H4 (cell line): ENCODE data around the gene RTP5. TPM values are rescaled to one million over a fixed set of nuclear protein-coding genes. Genes with fewer than 3 reads are reported as not detected.
"Not testable (repeated sequence)": the region's sequence is repeated elsewhere in the genome, so short reads cannot be mapped to it uniquely, and the experiment has no call there.

Source experiments
- DNase-seq: peaks from one replicate; pipeline ENCODE4 v3.0.0-alpha.2; 2015; ENCODE audit warnings: low spot score
- total RNA-seq: library from RNA; depleted of rRNA; stranded (reverse); fragments of >200 nt; shearing (Covaris generic); gene quantifications from 2 replicates; pipeline ENCODE4 v1.2.3, GENCODE V29; 2014

The RTP5 gene
- total RNA-seq, 1 experiment from 2014 or later, result not detected

DNA sequence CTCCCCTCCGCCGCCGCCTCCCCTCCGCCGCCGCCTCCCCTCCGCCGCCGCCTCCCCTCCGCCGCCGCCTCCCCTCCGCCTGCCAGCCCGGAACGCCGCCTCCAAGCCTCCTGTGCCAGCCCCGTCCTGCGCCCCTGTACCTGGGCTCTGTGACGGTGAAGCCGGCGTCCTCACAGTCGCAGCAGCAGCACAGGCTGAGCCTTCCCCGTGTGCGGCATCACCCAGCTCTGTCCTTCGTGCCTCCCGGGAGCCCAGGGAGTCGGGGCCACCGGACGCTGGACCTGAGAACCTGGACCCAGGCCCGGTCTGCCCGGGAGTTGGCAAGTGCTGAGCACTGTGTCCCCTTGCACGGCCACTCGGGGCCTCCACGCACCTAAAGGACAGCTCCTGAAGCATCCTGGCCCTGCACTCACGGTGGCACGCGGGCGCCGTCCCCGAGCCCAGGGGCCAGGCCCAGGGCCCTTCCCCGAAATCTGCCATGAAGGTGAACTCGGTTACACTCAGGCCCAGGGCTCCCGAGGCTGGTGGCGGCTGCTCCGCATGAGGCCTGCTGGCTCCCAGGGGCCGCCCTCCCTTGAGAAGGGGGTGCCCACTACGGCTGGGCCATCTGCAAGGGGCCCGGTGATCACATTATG is 32.9 kb downstream of the RTP5 start:
- no peak for DNase-seq

DNA sequence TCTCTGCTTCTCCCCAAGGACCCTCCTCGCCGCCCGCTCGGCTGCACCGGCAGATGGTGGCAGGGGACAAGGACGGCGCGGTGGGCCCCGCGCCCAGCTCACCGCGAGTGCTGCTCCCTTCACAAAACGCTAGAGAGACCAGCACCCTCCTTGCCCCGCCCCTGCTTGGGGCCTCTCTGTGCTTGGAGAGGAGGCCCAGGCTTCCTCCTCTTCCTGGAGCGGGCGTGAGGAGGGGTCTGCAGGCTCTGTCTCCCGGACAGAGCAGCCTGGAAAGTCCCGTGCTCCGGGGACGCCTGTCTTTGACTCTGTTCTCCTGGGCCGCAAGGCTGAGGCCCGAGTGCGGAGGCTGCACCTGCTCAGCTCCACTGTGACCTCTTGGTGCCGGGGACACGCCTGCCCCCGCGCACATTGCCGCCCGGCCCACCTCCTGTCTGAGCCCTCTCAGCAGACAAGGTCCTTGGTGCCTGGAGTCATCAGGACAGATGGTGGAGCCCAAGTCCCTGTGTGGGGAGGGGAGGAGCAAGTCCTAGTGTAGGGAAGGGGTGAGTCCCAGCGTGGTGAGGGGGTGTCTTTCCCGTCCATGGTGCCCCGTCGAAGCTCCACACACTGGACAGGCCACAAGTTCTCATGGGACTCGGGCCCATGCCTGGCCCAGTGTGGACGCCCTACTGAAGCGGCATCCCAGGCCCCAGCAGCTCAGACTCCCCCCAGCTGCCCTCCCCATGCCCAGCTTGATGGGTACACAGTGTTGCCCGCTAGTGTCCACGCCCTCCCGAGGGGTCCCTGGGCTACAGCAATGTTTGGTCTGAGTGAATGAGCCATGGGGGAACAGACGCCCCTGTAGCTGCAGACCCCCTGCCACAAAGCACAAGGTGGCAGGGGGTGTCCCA is 33.8 kb downstream of the RTP5 start:
- no peak for DNase-seq

DNA sequence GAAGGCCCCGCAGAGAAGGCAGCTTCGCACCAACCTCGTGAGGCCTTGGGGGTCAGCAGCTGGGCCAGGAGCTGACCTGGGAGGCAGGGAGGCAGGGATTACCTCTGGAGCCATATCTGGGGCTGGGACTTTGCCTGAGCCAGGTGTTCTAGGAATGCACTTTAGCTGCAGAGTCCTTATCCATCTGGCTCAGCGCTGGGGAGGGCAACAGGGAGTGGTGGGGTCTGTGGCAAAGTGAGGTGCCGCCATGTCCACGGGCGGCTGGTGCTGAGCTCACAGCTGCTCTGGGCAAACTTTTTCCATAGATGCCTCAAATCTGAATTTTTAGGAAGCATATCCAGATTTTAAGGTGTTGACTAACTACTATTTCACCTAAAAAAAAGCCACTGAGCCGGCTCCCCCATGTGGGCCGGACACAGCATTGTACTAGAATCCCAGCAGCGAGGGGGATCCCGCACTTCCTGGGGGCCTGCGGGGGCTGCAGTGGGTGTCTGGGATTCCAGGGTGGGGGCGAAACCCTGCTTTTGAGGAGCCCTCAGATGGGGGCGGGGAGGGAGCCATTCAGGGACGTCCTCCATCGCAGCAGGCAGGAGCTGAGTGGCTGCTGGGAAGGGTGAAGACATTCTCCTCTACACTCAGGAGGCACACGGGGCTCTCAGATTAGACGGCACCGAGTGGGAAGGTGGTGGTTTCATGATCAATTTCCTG is 34.6 kb downstream of the RTP5 start:
- DNase-seq, result no peak

DNA sequence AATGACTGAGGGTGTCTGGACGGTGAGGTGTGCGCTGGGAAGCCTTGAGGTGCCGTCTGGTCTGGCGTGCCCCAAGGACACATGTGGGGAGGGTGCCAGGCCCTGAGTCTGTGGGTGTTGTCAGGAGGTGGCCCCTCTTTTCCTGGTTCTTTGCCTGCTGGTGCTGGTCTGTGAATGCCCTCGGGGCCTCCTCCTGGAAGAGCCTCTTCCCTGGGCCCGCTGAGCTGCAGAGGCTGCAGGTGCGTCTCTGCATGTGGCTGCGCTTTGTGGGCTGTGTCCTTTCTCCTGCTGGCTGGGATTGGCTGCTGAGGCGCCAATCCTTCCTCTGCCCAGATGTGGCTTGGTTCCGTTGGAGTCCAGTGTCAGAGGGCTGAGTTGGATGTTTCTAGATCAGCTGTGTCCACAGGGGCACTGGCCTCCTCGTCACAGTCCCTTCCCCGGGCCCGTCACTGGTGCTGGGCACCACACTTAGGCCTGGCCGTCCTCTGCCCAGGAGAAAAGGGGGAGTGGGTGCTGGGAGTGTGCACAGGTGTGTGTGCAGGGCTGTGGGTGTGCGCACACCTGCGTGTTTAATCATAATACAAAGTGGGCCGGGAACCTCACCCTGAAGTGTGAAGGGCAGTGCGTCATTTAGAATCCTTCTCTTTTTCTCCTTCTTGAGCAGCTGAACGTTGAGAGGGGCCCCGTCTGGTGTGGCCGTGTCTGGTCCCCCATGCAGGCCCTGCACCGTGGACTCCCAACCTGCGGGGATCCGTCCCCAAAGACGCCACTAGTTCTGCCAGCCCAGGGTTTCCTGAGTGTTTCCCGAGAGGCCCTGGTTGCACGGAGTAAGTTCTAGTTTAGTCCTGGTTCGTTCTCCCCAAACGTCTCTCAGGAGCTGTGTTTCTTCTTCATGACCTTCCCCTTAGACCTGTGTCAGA is 35.5 kb downstream of the RTP5 start:
- no peak for DNase-seq

DNA sequence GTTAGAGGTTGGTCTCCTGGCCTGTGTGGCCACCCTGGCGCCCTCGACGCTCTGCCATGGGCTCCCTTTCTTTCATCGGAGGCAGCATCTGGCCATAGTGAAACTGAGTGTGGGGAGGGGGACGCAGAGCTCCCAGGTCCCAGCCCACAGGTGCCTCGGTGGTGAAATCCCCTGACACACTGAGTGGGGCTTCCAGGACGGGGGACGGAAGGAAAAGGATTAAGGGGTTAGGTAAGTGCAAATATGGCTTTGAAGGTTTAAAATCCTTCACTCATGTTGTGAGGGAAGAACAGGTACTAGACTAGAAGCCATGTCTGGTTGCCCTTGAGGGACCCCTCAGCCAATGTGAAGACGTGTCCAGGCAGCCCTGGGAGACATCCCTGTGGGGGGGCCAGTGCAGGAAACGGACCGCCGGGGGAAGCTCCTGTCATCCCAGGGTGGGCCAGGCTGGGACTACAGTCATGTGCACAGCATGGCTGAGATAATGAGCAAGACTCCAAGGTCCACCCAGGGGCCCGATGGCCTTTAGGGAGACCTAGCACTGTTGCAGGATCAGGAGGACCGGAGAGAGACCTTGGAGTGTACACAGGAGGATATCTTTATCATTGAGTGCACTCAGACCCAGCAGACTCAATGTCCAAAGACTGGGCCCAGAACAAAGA is 36.3 kb downstream of the RTP5 start:
- no peak for DNase-seq

DNA sequence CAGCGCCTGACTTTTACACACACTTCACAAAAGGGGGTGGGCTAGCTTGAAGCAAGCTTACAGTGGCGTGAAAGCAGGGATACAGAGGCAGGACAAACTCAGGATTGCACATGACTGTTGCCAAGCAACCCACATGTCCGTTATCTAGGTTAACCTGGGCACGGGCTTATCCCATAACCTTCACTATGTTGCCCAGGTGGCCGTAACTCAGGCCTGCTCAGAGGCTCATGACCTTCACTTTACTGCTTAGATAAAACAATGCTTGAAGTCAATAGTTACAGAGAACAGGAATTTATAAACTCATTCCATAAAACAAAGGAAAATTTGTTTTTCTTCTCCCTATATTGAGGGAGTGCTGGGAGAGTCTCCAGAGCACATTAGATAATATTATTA is 36.8 kb downstream of the RTP5 start:
- DNase-seq, result not testable (repeated sequence)

DNA sequence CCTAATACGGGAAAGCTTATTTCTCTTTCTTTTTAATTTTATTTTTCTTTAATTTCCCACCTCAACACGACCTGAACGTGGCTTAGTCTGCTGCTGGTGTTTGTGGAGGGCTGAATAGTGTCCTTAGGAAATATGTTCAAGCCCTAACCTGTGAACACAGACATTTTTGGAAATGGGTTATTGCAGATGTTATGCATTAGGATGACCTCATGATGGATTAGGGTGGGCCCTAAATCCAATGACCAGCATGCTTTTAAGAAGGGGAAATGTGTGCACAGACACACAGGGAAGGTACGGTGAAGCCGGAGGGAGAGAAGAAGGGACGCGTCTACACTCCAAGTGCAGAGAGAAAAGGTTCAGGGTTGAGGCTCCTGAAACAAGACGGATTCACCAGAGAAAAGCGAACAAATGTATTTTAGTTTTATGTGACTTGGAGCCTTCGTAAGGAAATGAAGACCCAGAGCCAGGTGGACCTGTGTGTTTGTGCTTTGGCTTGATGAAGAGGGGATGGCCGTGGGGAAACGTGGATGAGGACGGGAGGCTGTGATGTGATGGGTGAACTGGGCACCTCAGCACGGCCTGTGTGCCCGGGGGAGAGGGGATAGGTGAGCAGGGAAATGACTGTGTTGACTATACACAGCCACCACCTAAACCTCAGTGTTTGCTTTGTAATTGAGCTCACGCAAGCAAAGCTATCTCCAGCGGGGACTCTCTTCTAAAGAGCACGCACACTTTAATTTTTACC is 37.5 kb downstream of the RTP5 start:
- no peak for DNase-seq

DNA sequence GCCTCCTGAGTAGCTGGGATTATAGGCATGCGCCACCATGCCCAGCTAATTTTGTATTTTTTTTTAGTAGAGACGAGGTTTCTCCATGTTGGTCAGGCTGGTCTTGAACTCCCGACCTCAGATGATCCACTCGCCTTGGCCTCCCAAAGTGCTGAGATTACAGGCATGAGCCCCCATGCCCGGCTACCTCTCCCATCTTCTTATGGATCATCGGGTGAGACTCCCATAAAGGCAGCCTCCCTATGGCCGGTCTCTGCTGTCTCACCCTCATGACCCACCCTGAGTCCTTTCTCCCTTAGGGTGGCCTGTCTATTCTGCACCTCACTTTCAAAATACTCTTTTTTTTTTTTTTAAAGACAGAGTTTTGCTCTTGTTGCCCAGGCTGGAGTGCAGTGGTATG is 38.3 kb downstream of the RTP5 start:
- DNase-seq, result not testable (repeated sequence)

DNA sequence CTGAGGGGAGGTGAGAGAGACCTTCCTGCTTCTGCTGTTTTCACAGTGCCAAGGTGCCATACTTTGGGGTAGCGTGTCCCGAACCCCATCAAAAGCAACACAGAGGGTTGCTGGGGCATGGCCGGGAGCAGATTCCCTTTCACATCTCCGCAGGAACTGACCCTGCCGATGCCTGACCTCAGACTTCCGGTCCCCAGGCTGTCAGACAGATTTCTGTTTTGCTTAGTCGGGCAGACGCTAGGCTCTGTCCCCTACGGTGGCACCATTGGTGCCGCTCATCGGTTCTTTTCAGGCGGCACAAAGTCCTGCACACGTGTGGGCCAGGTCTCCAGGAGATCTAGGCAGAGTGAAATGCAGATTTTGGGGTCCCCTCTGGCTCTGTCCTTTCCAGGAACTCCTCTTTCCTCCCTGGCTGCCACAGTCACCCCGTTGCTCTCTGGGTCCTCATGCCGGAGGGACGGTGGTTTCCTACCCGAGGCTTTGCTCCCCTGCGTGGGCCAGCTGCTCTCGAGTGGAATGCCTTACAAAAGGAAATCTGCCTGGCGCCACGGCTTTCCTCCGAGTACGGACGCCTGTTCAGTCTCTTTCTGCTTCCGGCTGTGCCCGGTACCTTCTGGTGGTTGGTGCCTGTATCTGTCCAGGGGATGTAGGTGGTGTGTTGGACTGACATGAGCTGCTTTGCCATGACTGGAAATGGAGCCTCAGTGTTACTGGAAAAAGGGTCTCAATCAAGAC is 39.3 kb downstream of the RTP5 start:
- no peak for DNase-seq

DNA sequence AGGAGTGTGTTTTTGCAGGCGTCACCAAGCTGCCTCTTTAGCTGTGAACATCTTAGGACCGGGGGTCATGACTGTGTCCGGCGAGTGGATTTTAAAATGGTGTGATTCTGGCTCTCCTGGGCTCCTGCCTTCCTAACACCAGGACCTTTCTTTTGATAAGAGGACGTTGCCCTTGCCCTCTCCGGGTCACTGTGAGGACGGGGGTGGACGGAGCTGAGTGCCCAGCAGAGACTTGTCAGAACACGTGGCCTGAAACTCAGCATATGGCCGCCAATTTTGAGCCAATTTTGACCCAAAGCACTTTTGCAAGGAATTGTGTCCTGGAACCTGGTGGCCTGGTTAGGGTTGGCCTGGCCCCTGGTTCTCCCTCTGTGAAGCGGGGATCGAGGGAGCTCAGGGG is 40.2 kb downstream of the RTP5 start:
- no peak for DNase-seq

DNA sequence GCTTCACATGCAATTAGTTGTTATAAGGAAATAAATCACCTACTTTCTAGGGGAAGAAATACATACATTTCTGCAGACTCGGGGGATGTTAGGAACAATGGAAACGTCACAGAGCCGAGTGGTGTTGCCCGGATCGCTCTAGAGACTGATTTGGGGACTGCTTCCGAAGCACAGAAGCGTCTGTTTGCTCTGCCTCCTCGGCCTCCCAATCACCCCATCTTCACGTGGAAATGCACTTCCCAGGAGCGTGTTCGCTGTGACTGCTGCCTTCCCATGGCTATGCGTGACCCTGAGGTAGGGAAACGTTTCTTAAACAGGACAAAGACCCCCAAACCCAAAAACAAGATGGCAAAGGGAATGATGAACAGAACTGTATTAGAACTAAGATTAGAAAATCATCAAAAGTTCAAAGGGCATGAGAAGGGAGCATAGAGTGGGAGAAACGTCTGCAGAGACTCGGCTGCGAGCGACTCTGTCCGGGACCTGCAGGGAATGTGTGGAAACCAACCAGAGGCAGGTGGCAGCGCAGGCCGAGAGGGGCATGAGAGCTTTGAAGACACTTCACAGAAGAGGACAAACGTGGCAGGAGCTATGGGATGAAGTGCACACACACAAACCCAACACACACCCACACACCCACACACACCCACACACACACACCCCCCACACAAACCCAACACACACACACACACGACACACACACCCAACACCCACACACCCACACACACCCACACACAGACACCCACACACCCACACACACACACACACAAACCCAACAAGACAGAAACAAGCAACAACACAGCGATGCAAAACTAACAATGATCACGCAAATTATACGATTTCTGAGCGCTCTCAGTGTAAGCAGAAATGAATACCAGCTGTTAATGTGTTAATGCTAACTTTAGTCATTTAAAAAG is 41.3 kb downstream of the RTP5 start:
- DNase-seq, result no peak

DNA sequence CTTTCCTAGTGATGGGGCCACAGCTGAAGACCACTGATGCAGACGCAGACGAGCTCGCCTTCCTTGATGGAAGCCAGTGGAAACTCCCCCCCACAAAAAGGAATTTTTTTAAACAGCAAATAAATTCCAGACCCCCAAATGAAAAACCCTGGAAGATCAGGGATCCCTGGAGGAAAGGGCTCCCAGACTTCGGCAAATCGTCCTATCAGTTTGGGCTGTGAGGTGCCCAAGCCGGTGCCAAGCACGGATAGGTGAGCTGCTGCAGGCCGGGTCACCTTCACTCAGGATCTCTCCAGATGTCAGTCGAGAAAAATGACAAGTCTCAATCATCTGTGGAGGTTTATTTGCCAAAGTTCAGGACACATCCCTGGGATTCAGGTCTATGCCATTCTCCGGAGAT is 42.0 kb downstream of the RTP5 start:
- no peak for DNase-seq

DNA sequence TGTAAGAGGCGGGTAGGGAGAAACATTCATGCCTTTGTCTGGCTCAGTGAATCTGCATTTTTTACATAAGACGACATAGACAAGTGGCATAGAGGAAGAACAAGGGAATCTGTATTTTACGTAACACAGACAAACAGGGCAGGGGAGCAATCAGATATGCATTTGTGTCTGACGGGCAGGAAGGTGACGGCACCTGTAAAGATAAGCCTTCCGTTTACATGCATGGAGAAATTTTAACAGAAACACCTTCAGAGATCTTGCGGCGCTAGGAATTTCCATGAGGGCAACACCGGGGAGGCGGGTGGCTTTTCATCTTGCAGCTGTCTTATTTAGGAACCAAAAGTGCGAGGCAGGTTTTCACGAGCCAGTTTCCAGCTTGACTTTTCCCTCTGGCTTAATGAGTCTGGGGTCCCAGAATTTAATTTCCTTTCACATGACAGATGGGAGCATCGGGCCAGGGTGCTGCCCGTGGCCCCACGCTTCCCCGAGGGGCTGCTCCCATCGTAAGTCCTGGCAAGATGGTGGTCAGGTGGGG is 42.6 kb downstream of the RTP5 start:
- DNase-seq, result no peak

DNA sequence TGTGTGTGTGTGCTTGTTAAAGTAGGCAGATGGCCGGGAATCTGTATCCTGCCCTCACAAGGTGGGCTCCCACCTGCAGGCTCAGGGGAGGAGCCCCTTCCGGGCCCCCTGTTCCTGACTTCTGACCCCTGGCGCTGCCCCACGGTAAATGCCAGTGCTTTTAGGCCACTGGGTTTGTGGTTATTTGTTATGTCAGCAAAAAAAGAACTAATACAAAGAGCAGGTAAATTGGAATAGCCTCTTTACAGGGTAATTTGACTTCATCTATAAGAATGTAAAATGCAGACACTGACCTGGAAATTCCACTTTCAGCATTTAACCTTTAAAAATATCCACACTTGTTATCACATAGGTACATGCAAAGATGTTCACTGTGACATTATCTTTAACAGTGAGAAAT is 44.2 kb downstream of the RTP5 start:
- DNase-seq, result no peak

DNA sequence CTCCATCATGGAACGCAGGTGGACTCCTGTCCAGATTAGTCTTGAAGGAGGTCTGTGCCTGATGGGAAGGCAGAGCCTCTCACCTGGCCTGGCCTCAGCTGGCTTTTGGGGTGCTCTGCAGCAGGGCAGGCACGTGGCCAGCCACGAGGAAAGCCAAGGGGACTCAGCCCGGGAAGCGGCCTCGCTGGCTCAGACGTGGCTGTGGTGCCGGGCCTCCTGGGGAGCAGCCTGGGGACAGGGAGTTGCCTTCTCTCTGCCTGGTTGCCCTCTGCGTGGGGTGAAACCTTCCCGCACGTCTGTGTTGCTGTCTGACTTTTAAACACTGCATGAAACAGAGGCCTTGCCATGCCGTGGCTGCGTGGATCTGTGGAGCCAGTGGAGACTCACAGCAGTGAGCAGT is 45.0 kb downstream of the RTP5 start:
- DNase-seq, result no peak

DNA sequence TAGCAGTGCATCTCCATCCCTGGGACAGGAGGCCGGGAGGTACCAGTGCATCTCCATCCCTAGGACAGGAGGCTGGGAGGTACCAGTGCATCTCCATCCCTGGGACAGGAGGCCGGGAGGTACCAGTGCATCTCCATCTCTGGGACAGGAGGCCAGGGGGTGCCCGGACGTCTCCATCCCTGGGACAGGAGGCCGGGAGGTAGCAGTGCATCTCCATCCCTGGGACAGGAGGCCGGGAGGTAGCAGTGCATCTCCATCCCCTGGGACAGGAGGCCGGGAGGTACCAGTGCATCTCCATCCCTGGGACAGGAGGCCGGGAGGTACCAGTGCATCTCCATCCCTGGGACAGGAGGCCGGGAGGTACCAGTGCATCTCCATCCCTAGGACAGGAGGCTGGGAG is 52.1 kb downstream of the RTP5 start:
- DNase-seq, result not testable (repeated sequence)

DNA sequence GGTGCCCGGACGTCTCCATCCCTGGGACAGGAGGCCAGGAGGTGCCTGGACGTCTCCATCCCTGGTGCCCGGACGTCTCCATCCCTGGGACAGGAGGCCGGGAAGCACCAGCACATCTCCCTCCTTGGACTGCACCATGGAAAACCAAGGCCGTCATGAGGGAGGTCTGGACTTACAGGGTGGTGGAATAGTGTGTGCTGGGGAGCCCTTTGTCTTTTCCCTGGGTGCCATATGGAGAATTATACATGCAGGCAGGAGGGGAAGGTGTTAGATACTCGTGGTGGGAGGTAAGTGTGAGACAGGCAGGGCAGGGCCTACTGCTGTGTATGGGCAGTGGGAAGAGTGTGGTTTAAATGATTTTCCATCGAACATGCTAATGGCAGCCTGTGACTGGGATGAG is 52.9 kb downstream of the RTP5 start:
- no peak for DNase-seq
